ENCODE data around the gene DHRS7B.

DHRS7B gene

DNA sequence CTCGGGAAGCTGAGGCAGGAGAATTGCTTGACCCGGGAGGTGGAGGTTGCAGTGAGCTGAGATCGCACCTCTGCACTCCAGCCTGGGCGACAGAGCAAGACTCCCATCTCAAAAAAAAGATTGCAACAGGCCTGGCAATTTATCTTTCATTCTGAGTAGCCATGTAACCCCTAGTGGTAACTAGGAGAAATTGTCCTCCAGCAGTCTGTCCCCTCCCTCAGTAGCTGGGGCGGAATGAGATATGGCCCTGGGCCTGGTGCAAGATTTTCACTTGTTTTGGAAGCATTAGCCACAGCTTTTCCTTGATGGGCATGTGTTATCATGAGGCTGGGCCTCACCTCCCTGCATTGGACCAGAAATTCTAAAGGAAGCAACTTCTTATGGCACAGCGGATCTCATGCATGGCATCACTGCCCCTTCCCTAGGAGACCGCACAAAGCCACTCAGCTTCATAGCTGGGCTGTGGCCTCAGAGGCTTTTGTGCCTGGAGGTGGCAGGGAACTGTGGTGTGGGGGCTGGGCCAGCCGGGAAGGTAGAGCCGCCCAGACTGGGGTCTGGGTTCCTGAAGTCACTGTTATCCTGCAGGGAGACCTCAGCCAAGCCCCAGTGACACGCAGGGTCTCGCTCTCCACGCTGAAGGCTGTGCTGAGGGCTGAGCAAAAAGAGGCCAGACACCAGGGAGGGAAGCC, 113.1 kb downstream of the DHRS7B start:
- DNase-seq (ENCODE audit: low read depth, low spot score) = no peak

- no peak for DNase-seq (ENCODE audit: low read depth, low spot score)
Observed at GRCh38 chr17:21240369-21241055, 113.7 kb downstream of the DHRS7B start.

Data from smooth muscle cell of the brain vasculature (primary cell).